ENCODE data around the gene CFL1. TPM values are rescaled to one million over a fixed set of nuclear protein-coding genes. Genes with fewer than 3 reads are reported as not detected.

Gene CFL1
- total and polyA plus RNA-seq, 9 donors, result 436 to 789 (median 720) TPM

DNA sequence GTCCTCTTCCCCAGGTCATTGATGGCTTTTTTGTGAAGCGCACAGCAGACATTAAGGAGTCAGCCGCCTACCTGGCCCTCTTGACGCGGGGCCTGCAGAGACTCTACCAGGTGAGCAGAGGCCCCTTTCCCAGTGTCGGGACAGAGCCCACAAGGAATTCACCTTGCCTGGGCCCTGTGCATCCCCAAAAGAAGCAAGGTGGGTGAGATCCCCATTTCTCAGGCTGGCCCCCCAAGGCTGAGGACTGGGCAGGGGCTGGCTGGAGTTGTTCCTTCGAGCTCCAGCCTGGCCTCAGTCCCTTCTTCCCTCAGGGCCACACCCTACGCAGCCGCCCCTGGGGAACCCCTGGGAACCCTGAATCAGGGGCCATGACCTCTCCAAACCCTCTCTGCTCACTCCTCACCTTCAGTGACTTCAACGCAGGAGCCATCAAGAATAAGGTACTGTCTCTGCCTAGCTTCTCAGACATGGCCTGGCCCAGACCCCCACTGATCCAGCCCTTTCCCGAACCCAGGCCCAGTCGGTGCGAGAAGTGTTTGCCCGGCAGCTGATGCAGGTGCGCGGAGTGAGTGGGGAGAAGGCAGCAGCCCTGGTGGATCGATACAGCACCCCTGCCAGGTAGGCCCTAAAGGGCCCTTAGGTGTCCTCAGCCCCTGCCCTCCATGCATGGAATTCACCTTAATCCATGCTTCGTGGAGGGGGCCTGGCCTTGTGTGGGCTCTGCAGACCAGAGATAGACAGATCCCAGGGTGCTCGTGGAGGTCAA is 6.9 kb upstream of the CFL1 start:
- peak; percentile 17 for DNase-seq
- Histone ChIP-seq H3K36me3 (ENCODE audit: control insufficient read depth, insufficient read depth, low read length) (peaks cover 83% of the 10 kb centered on the region), H3K27me3 (ENCODE audit: control insufficient read depth, insufficient read depth, low read length) (no peaks in the 10 kb centered on the region), H3K27ac (ENCODE audit: low read length) (no peak overlapping the region), H3K4me3 (ENCODE audit: low read length) (no peak overlapping the region), H3K9me3 (replicated peaks; ENCODE audit: control insufficient read depth, low read depth, low read length) (no peaks in the 10 kb centered on the region), H3K4me1 (ENCODE audit: control insufficient read depth, insufficient read depth, low read length) (peaks cover 23% of the 10 kb centered on the region)
- WGBS (ENCODE audit: insufficient coverage), result 82% methylated on average over 17 of the region's 18 CpGs

DNA sequence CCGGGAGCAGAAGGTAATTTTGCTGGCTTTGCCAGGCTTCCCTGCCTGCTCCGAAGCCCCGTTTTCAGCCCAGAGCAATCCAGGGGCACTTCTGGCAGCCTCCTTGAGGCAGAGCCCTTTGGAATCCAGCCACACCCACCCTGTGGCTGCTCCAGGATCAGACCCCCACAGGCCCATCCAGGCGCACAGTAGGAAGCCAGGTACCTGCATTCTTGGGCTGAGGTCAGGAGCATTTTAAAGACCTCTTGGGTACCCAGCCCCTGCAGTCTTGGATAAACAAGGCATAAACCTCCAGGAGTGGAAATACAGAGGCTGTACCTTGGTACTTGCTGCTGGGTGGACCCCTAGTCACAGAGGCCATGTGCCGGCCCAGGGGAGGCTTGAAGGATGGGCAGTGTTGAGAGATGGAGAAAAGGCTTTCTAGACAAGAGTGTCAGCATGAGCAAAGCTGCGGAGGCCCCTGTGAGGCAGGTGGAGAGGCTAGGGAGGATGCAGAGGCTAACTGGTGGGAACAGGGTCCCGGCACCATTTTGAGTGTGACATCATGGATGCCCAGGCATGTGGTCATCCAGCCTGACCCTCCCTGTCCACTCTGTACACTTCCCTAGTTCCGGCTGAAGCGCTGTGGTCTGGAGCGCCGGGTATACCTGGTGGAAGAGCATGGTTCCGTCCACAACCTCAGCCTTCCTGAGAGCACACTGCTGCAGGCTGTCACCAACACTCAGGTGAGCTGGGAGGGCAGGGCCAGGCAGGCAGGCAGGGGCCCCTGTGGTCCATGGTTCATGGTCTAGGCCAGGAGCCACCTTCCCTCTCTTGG is 6.1 kb upstream of the CFL1 start:
- H3K9me3 ChIP-seq (replicated peaks; ENCODE audit: control insufficient read depth, low read depth, low read length), result no peaks in the 10 kb centered on the region
- peaks cover 75% of the 10 kb centered on the region for H3K36me3 ChIP-seq (ENCODE audit: control insufficient read depth, insufficient read depth, low read length)
- DNase-seq, result peak; percentile 6
- 85% methylated on average over 12 of the region's 12 CpGs for WGBS (ENCODE audit: insufficient coverage)
- H3K4me3 ChIP-seq (ENCODE audit: low read length), result no peak overlapping the region
- no peak overlapping the region for H3K27ac ChIP-seq (ENCODE audit: low read length)
- H3K27me3 ChIP-seq (ENCODE audit: control insufficient read depth, insufficient read depth, low read length), result no peaks in the 10 kb centered on the region
- peaks cover 31% of the 10 kb centered on the region for H3K4me1 ChIP-seq (ENCODE audit: control insufficient read depth, insufficient read depth, low read length)

- Histone ChIP-seq H3K4me1 (ENCODE audit: control insufficient read depth, insufficient read depth, low read length) (peaks cover 38% of the 10 kb centered on the region), H3K27ac (ENCODE audit: low read length) (no peak overlapping the region), H3K36me3 (ENCODE audit: control insufficient read depth, insufficient read depth, low read length) (peaks cover 66% of the 10 kb centered on the region), H3K27me3 (ENCODE audit: control insufficient read depth, insufficient read depth, low read length) (no peaks in the 10 kb centered on the region), H3K4me3 (ENCODE audit: low read length) (no peak overlapping the region), H3K9me3 (replicated peaks; ENCODE audit: control insufficient read depth, low read depth, low read length) (no peaks in the 10 kb centered on the region)
- peak; percentile 49 for DNase-seq
- 77% methylated on average over 15 of the region's 24 CpGs for WGBS (ENCODE audit: insufficient coverage)
Observed at GRCh38 chr11:65862941-65863888, 5.2 kb upstream of the CFL1 start.

- H3K27me3 ChIP-seq (ENCODE audit: control insufficient read depth, insufficient read depth, low read length), result no peaks in the 10 kb centered on the region
- H3K4me3 ChIP-seq (ENCODE audit: low read length), result no peak overlapping the region
- no peaks in the 10 kb centered on the region for H3K9me3 ChIP-seq (replicated peaks; ENCODE audit: control insufficient read depth, low read depth, low read length)
- 79% methylated on average over 3 of the region's 5 CpGs for WGBS (ENCODE audit: insufficient coverage)
- peak; percentile 18 for DNase-seq
- H3K36me3 ChIP-seq (ENCODE audit: control insufficient read depth, insufficient read depth, low read length), result peaks cover 57% of the 10 kb centered on the region
- peaks cover 38% of the 10 kb centered on the region for H3K4me1 ChIP-seq (ENCODE audit: control insufficient read depth, insufficient read depth, low read length)
- H3K27ac ChIP-seq (ENCODE audit: low read length), result no peak overlapping the region
Observed at GRCh38 chr11:65862191-65862735, 4.3 kb upstream of the CFL1 start.

GRCh38 chr11:65861533-65862183 is 3.7 kb upstream of the CFL1 start:
- peaks cover 40% of the 10 kb centered on the region for H3K4me1 ChIP-seq (ENCODE audit: control insufficient read depth, insufficient read depth, low read length)
- H3K36me3 ChIP-seq (ENCODE audit: control insufficient read depth, insufficient read depth, low read length), result peaks cover 54% of the 10 kb centered on the region
- H3K27me3 ChIP-seq (ENCODE audit: control insufficient read depth, insufficient read depth, low read length), result no peaks in the 10 kb centered on the region
- WGBS (ENCODE audit: insufficient coverage), result 81% methylated on average over 8 of the region's 13 CpGs
- no peaks in the 10 kb centered on the region for H3K9me3 ChIP-seq (replicated peaks; ENCODE audit: control insufficient read depth, low read depth, low read length)
- DNase-seq, result peak; percentile 26
- H3K4me3 ChIP-seq (ENCODE audit: low read length), result peak overlapping the region; percentile 95
- no peak overlapping the region for H3K27ac ChIP-seq (ENCODE audit: low read length)

- Histone ChIP-seq H3K4me1 (ENCODE audit: control insufficient read depth, insufficient read depth, low read length) (peaks cover 45% of the 10 kb centered on the region), H3K9me3 (replicated peaks; ENCODE audit: control insufficient read depth, low read depth, low read length) (no peaks in the 10 kb centered on the region), H3K36me3 (ENCODE audit: control insufficient read depth, insufficient read depth, low read length) (peaks cover 54% of the 10 kb centered on the region), H3K4me3 (ENCODE audit: low read length) (peak overlapping the region; percentile 95), H3K27ac (ENCODE audit: low read length) (peak overlapping the region; percentile 100), H3K27me3 (ENCODE audit: control insufficient read depth, insufficient read depth, low read length) (no peaks in the 10 kb centered on the region)
- 4% methylated on average over 9 of the region's 14 CpGs for WGBS (ENCODE audit: insufficient coverage)
- peak; percentile 49 for DNase-seq
Observed at GRCh38 chr11:65861165-65861505, 3.2 kb upstream of the CFL1 start.

- H3K4me1 ChIP-seq (ENCODE audit: control insufficient read depth, insufficient read depth, low read length), result peaks cover 48% of the 10 kb centered on the region
- peak; percentile 99 for DNase-seq
- 0% methylated on average over 77 of the region's 78 CpGs for WGBS (ENCODE audit: insufficient coverage)
Observed at GRCh38 chr11:65860278-65861164, 2.5 kb upstream of the CFL1 start, which contains the start of gene MUS81. Gene MUS81, plus strand, starts transcription at chr11:65860433. Its CDS starts 321 bp downstream, at chr11:65860754.

GRCh38 chr11:65859812-65860277 is 1.9 kb upstream of the CFL1 start:
- H3K27ac ChIP-seq (ENCODE audit: low read length), result peak overlapping the region; percentile 100
- peaks cover 54% of the 10 kb centered on the region for H3K36me3 ChIP-seq (ENCODE audit: control insufficient read depth, insufficient read depth, low read length)
- H3K4me3 ChIP-seq (ENCODE audit: low read length), result peak overlapping the region; percentile 95
- WGBS (ENCODE audit: insufficient coverage), result 1% methylated on average over 16 of the region's 16 CpGs
- no peak for DNase-seq
- H3K27me3 ChIP-seq (ENCODE audit: control insufficient read depth, insufficient read depth, low read length), result no peaks in the 10 kb centered on the region
- peaks cover 48% of the 10 kb centered on the region for H3K4me1 ChIP-seq (ENCODE audit: control insufficient read depth, insufficient read depth, low read length)
- H3K9me3 ChIP-seq (replicated peaks; ENCODE audit: control insufficient read depth, low read depth, low read length), result no peaks in the 10 kb centered on the region

More at GRCh38 chr11:65860278-65861164, 2.5 kb upstream of the CFL1 start, which contains the start of gene MUS81:
- H3K27me3 ChIP-seq (ENCODE audit: control insufficient read depth, insufficient read depth, low read length), result no peaks in the 10 kb centered on the region
- H3K36me3 ChIP-seq (ENCODE audit: control insufficient read depth, insufficient read depth, low read length), result peaks cover 54% of the 10 kb centered on the region
- peak within 1 kb of the TSS; percentile 95 for H3K4me3 ChIP-seq (ENCODE audit: low read length)
- H3K9me3 ChIP-seq (replicated peaks; ENCODE audit: control insufficient read depth, low read depth, low read length), result no peaks in the 10 kb centered on the region
- peak within 1 kb of the TSS; percentile 100 for H3K27ac ChIP-seq (ENCODE audit: low read length)
